ENCODE results near the gene MRPL51.
"Not testable (repeated sequence)": the region's sequence is repeated elsewhere in the genome, so short reads cannot be mapped to it uniquely, and the experiment has no call there.

MRPL51 gene

DNA sequence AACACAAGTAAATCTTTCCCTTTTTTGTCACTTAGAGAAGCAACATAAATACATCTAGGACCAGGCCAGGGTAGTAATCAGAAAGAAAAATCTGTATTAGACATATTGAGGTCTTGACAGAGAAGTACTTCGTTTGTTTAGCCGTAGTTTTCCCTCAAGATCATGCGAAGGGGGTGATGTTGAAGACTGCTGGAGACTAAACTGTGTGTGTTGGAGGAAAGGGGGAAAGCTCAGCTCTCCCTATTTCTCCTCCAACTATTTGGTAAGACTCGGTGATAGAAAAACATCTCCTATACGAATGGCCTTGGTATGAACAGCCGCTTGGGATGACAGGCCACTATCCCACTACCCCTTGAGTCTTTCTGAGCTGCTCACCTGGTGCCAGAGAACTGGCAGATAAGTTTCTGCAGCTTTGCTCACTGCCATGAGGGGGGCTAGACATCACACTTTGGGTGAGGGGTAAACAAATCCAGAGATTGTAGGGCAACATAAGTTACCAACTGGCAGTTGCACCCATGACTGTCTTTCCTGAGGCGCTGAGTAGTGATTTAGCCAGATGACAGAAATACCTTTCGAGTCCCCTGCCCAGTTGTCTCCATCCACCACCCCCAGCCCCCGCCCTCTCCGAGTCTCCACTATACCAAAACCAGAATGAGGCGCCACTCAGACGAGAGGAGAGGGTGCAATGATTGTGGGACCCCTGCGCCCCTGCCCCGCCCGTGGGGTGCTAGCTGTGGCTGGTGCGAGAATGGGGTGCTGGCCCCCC, 23.3 kb downstream of the MRPL51 start:
- no peaks in the 10 kb centered on the region for H3K27me3 ChIP-seq (replicated peaks; ENCODE audit: control insufficient read depth, insufficient read depth, low read length)
- H3K4me3 ChIP-seq (replicated peaks; ENCODE audit: low read depth, low read length) = peak overlapping the region; percentile 96
- peaks cover 14% of the 10 kb centered on the region for H3K36me3 ChIP-seq (ENCODE audit: control insufficient read depth, insufficient read depth, low read length)
- no peak for DNase-seq (ENCODE audit: extremely low read depth, insufficient read length)
- TF ChIP-seq, protein P1, sequence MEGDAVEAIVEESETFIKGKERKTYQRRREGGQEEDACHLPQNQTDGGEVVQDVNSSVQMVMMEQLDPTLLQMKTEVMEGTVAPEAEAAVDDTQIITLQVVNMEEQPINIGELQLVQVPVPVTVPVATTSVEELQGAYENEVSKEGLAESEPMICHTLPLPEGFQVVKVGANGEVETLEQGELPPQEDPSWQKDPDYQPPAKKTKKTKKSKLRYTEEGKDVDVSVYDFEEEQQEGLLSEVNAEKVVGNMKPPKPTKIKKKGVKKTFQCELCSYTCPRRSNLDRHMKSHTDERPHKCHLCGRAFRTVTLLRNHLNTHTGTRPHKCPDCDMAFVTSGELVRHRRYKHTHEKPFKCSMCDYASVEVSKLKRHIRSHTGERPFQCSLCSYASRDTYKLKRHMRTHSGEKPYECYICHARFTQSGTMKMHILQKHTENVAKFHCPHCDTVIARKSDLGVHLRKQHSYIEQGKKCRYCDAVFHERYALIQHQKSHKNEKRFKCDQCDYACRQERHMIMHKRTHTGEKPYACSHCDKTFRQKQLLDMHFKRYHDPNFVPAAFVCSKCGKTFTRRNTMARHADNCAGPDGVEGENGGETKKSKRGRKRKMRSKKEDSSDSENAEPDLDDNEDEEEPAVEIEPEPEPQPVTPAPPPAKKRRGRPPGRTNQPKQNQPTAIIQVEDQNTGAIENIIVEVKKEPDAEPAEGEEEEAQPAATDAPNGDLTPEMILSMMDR (IDR thresholded peaks at IDR 0.05; ENCODE audit: insufficient read depth, low read length, poor library complexity, severe bottlenecking) = no peak

DNA sequence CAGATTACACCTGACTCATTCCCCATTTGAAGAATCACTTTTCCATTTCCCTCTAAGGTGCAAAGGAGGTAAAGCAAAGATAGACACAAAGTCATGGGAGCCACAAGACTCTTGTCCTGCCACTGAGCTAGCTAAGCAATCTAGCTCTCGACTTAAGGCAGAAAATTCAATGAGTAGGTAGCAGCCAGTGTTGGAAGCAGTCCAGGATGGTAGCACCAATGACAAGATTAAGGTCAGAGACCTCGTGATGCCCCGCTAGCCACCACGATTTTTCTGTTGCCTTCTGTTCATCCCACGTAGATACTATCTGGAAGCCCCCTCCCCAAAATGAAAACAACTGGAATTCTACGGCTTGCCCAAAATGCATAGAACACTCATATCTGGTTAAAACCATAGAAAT, 24.0 kb downstream of the MRPL51 start:
- Histone ChIP-seq H3K36me3 (ENCODE audit: control insufficient read depth, insufficient read depth, low read length) (peaks cover 21% of the 10 kb centered on the region), H3K4me3 (replicated peaks; ENCODE audit: low read depth, low read length) (peak overlapping the region; percentile 96), H3K27me3 (replicated peaks; ENCODE audit: control insufficient read depth, insufficient read depth, low read length) (no peaks in the 10 kb centered on the region)
- DNase-seq (ENCODE audit: extremely low read depth, insufficient read length) = no peak
- TF ChIP-seq, protein P1 (IDR thresholded peaks at IDR 0.05; ENCODE audit: insufficient read depth, low read length, poor library complexity, severe bottlenecking) = no peak

DNA sequence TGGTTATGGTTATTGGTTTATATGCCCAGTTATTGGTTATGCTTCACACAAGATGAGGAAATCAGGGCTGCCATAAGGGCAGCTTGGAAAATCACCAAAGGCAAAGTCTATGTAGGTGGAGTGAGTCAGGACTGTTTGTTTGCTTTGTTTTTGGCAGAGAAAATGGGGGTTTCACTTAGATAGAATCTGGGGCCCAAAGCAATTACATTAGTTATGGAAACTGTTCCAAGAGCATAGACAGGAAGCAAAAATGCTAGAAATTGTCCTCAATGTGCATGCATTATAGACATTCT, 24.8 kb downstream of the MRPL51 start:
- H3K36me3 ChIP-seq (ENCODE audit: control insufficient read depth, insufficient read depth, low read length) = peaks cover 26% of the 10 kb centered on the region
- TF ChIP-seq, protein P1 (IDR thresholded peaks at IDR 0.05; ENCODE audit: insufficient read depth, low read length, poor library complexity, severe bottlenecking) = no peak
- H3K4me3 ChIP-seq (replicated peaks; ENCODE audit: low read depth, low read length) = peak overlapping the region; percentile 96
- no peak for DNase-seq (ENCODE audit: extremely low read depth, insufficient read length)
- no peaks in the 10 kb centered on the region for H3K27me3 ChIP-seq (replicated peaks; ENCODE audit: control insufficient read depth, insufficient read depth, low read length)

DNA sequence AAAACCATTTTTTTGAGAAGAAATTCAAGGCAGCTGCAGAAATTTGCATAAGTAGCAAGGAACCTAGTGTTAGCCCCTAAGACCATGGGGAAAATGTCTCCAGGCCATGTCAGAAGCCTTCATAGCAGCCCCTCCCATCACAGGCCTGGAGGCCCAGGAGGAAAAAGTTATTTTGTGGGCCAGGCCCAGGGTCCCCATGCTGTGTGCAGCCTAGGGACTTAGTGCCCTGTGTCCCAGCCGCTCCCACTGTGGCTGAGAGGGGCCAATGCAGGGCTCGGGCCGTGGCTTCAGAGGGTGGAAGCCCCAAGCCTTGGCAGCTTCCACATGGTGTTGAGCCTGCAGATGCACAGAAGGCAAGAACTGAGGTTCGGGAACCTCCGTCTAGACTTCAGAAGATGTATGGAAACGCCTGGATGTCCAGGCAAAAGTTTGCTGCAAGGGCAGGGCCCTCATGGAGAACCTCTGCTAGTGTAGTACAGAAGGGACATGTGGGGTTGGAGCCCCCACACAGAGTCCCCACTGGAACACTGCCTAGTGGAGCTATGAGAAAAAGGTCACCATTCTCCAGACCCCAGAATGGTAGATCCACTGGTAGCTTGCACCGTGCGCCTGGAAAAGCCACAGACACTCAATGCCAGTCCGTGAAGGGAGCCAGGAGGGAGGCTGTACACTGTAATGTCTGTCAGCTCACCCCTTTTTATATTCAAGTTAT, 25.3 kb downstream of the MRPL51 start:
- not testable (repeated sequence) for DNase-seq (ENCODE audit: extremely low read depth, insufficient read length); H3K27me3 ChIP-seq (replicated peaks; ENCODE audit: control insufficient read depth, insufficient read depth, low read length); H3K4me3 ChIP-seq (replicated peaks; ENCODE audit: low read depth, low read length)
- peaks cover 32% of the 10 kb centered on the region for H3K36me3 ChIP-seq (ENCODE audit: control insufficient read depth, insufficient read depth, low read length)

DNA sequence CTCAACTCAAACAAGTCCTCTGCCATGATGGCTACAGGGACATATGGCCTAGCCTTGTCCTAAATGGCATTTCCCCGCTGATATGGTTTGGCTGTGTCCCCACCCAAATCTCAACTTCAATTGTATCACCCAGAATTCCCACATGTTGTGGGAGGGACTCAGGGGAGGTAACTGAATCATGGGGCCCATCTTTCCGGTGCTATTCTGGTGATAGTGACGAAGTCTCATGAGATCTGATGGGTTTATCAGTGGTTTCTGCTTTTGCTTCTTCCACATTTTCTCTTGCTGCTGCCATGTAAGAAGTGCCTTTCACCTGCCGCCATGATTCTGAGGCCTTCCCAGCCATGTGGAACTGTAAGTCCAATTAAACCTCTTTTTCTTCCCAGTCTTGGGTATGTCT, 26.3 kb downstream of the MRPL51 start:
- H3K36me3 ChIP-seq (ENCODE audit: control insufficient read depth, insufficient read depth, low read length) = peaks cover 36% of the 10 kb centered on the region
- H3K4me3 ChIP-seq (replicated peaks; ENCODE audit: low read depth, low read length); H3K27me3 ChIP-seq (replicated peaks; ENCODE audit: control insufficient read depth, insufficient read depth, low read length); DNase-seq (ENCODE audit: extremely low read depth, insufficient read length): not testable (repeated sequence)

DNA sequence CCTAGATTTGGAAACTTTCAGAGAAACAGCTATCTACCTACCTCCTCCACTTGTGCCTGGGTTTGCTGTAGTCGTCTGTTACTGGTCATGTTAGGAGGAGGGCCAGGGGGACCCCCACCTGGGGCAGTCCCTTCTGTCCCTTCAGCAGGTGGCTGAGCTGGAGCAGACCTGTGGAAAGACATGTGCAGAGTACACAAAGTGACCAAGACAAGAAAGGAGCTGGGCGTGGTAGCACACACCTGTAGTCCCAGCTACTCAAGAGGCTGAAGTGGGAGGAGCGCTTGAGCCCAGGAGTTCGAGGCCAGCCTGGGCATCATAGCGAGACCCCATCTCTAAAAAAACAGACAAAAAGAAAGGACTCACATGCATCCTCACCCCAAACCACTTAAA, 26.9 kb downstream of the MRPL51 start:
- Histone ChIP-seq H3K4me3 (replicated peaks; ENCODE audit: low read depth, low read length) (no peak overlapping the region), H3K27me3 (replicated peaks; ENCODE audit: control insufficient read depth, insufficient read depth, low read length) (no peaks in the 10 kb centered on the region), H3K36me3 (ENCODE audit: control insufficient read depth, insufficient read depth, low read length) (peaks cover 36% of the 10 kb centered on the region)
- TF ChIP-seq, protein P1 (IDR thresholded peaks at IDR 0.05; ENCODE audit: insufficient read depth, low read length, poor library complexity, severe bottlenecking) = no peak
- DNase-seq (ENCODE audit: extremely low read depth, insufficient read length) = no peak
